Measurements from ENCODE around the gene SPARC. TPM values are rescaled to one million over a fixed set of nuclear protein-coding genes. Genes with fewer than 3 reads are reported as not detected.
A peak's percentile ranks its signal among the peaks of the same experiment; 100 is the strongest.

SPARC gene
- total RNA-seq, 1 donor from 2014 or later = 435 TPM

DNA sequence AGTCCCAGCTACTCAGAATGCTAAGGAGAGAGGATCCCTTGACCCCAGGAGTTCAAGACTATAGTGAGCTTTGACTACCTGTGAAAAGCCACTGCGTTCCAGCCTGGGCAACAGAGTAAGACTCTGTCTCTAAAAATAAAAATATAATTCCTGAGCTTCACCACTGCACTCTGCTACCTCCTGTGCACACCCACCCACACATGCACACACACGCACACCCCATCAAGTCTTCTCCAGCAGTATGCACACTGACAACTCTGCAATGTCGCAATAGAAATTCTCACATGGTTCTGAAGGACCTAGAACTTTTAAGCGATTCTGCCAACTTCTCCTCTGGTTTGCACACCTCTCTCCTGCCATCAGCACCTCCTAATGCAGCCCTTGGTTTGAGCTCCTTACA is 48.1 kb downstream of the SPARC start:
- ATAC-seq (ENCODE audit: poor library complexity) = no peak

DNA sequence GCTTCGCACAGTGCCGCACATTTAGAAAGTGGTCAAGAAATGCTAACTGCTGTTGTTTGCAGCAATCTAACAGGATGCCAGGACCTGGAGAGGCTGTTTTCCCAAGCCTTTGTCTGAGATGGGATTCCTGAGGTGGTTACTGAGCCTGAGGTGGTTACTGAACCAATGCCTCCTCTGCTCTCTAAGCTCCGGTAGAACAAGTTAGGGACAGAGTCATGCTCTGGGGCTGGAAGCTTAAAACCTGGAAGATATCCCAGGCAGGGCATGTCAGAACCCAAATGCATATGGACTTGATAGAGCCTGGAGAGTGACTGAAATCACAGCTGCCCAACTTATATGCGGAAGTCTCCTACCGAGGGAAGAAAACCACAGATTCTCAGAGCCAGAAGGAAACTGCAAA is 49.0 kb downstream of the SPARC start:
- intact Hi-C loops (cut with DNase I) = no loop called here
- no peak for DNase-seq
- ATAC-seq (ENCODE audit: poor library complexity) = no peak

More for the DNA sequence above, 48.1 kb downstream of the SPARC start:
- intact Hi-C loops (cut with DNase I) = no loop called here
- DNase-seq = no peak

DNA sequence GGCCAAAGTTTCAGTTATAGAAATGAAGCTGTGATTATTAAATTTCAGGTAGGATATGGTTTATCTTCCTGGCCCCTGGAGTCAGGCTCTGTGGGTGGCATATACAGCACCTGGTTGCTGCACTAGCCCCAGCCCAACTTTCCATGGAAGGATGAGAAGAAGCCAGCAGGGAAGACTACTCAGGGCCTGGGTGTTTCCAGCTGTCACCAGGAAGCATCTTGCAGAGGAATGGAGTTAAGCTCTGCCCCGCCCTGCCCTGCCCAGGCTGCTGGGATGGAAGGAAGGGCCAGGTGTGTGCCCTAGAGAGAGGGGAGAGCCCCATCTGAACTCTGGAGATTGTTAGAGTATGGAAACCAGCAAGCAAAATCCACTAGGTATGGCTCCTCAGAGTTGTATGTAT is 52.8 kb downstream of the SPARC start:
- ATAC-seq (ENCODE audit: poor library complexity) = no peak
- no peak for DNase-seq
- intact Hi-C loops (cut with DNase I) = no loop called here

DNA sequence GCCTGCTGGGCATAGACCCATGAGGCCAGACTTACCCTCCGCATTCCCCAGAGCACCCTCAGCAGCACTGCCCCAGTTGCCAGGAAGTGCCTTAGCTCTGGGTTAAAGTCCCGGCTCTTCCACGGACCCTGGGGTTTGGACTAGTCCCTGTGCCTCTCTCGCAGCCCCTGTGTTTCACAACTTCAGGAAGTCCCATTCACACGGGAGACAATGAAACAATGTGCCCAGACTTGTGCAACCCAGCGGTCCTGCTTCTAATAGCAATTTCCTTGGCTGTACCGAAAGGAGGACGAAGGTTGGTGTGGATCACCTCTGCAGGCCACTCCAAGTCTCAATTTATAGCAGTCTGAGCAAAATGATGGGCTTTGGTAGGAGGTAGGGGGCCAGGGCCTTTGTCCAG is 53.8 kb downstream of the SPARC start:
- DNase-seq (no peak), ATAC-seq (ENCODE audit: poor library complexity) (no peak)
- intact Hi-C loops (cut with DNase I) = no loop called here

DNA sequence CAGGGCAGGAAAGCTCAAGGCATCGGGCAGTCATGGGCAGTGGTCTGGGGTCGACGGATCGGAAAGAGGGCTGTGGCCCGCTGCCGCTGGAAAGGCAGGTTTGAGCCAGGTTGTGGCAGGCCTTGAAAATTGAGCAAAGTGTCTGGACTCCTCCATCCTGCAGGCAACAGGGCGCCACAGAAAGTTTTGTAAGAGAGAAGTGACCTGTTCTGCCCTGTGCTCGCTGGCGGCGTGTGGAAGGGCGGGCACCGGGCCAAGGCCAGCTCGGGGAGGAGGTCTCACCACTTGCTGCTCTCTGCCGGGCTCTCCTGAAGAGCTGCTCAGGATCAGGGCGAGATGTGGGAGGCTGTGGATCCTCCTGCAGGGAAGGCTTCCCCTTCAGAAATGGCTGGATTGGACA is 54.2 kb downstream of the SPARC start:
- intact Hi-C loops (cut with DNase I) = no loop called here
- DNase-seq (peak; percentile 72), ATAC-seq (ENCODE audit: poor library complexity) (peak; percentile 85)

DNA sequence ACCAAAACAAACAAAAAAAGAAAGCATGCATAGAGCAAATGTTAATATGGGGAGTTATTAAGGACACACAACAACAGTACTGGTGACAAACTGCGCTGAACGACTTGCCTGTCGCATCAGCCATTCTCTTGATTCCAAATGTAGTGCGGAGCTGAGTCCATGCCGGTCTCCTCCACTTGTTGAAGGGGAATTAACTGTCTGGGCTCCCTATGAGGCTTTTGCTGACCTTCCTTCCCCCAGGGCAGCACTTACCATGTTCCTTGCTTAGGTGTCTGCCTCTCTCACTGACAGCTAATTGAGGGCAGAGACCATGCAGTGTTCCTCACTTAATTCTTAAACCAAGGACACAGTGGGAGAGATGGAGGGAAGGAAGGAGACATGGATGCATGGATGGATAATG is 54.8 kb downstream of the SPARC start:
- no peak for ATAC-seq (ENCODE audit: poor library complexity)
- no peak for DNase-seq
- intact Hi-C loops (cut with DNase I) = no loop called here

DNA sequence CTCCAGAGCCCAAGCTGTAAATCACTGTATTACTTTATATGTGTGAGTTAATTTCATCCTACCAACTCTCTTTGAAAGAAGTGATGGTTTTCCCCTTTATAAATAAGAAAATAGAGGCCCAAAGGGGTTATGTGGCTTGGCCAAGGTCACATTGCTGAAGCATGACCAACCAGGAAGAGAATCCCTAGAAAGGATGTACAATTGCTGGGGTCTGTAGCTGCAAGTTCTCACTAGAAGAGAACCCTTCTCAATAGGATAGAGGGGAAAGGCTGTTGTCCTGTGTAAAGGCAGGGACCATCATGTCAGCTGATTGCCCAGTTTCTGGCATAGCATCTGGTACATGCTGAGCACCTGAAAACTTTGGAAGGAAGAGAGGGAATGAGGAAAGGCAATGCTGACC is 56.6 kb downstream of the SPARC start:
- no peak for DNase-seq
- intact Hi-C loops (cut with DNase I) = no loop called here
- no peak for ATAC-seq (ENCODE audit: poor library complexity)

DNA sequence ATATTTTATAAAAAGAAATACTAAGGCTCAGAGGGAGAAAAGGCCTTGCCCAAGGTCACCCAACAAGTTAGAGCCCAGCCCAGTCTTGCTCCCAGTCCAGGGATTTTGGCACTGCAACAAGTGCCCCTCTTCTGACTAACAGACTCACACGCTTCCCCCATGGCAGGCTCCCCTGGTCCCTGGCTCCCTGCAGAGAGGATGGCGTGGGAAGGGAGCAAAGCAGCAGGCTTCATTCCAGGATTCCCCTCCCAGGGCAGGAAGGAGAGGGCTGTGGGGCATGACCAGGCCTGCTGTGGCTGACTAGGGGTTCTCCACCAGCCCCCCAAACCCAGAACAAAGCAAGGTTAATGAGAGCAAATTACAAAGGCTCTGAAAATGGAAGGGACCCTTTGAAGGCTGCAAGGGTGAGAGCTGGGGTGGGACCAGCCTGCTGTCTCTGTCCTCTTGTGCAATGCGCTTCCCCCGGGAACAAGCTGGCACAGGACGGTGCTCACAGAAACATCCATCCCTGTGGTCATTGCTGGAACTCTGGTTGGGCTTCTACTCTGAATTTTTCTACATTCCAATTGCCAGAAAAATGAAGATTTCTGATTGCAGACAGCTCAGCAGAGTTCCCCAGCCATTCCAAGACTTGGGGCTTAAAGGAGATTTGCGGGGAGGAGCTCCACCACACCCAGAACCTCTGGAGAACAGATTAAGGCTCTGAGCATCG is 58.4 kb downstream of the SPARC start:
- peak; percentile 75 for DNase-seq
- intact Hi-C loops (cut with DNase I) = no loop called here
- ATAC-seq (ENCODE audit: poor library complexity) = peak; percentile 39

DNA sequence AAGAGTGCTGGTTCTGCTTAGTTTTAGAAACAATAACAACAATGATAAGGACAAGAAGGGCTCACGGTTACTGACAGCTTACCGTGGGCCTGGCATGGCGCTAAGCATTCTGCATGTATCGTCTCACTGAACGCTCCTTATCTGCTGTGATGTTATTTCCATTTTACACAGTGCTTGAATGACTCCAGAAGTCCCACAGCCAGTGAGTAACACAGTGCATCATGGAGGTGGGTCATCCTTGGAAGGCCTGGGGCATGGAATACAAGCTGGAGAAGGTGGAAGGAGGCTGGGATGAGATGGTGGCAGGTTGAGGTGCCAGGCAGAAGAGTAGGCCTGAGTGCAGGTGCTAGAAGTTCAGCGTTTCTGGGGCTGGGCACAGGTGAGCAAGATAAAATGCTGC is 59.1 kb downstream of the SPARC start:
- ATAC-seq (ENCODE audit: poor library complexity) (peak; percentile 55), DNase-seq (no peak)
- intact Hi-C loops (cut with DNase I) = no loop called here

DNA sequence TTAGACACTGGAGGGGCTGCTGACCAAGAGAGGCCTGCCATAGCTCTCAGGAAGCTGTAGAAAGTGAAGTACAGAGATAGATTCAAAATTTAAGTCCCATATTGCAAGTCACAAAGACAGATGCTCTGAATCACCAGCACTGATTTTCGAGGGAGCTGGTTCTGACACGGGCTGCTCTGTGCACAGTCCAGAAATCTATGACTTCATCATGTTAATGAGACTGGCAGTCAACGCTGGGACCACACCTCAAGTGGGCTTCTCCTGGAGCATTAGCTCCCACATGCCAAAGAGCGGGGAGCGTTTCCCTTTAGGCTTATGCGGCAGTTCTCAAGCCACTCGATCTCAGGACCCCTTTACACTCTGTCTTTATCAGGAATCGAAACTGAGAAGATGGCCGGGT is 61.4 kb downstream of the SPARC start:
- DNase-seq = no peak
- intact Hi-C loops (cut with DNase I) = no loop called here
- ATAC-seq (ENCODE audit: poor library complexity) = no peak

DNA sequence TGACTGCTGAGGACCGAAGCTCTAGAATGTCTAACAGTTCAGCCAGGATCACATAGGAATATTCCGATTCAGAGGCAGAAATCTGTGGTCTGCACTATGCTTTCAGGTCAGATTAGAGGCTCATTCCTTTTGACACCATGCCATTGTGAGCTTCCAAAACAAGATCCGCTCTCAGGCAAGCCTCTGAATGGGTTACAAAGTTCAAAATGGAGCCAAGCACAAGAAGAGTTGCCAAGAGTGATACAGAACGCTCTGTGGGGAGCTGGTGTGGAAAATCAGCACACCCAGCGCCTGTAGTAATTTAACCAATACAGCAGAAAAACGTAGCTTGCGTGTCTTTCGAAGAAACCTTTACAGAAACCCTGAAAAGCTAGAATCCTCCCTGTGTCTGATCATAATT is 62.2 kb downstream of the SPARC start:
- ATAC-seq (ENCODE audit: poor library complexity) (peak; percentile 79), DNase-seq (no peak)
- intact Hi-C loops (cut with DNase I) = no loop called here

DNA sequence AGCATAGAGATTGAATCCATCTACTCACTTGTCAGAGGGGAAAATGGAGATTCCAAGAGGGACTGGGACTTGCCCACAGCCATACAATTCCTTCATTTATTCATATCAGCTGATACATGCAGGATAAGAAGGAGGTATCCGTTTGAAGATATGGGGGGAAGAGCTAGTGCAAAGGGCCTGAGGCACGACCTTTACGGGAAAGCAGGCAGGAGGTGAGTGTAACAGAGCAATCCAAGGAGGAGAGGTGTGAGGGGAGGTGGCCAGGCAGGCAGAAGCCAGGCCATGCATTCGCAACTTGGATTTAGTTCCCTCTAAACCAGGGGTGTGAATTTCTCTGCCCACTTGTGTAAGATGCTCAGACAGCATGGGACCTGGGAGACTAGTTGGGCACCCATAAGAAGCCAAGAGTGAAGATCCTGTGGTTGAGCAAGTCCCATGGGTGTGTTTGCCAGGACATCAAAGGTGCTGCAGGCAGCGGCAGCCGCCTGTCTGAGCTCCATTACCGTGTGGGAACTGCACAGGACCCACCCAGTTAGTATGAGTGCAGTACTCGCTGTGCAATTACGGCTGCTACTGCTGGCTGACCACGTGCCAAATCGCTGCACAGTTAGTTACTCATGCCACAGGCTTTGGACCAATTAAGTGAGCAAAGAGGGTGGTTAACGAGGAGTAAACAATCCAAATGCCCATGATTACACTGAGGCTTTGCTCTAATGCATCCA is 64.2 kb downstream of the SPARC start:
- ATAC-seq (ENCODE audit: poor library complexity) (peak; percentile 42), DNase-seq (peak; percentile 48)
- intact Hi-C loops (cut with DNase I) = no loop called here

DNA sequence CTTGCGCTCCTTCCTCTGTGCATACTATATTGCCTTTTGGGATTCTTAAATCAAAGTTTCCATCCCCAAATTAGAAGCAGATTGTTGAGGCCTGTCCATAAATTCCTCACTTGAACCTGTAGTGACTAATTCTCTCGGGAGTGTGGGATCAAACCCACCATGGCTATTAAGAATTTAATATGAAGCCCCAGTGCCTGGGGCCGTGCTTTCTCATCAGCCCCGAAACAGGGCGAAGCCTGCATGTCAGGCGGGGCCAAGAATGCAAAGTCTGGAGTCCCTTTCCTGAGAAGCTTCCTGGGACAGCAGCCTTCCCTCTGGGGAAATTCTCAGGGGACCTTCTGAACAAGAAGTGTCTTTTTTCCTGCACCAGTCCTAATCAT is 66.3 kb downstream of the SPARC start:
- intact Hi-C loops (cut with DNase I) = no loop called here
- ATAC-seq (ENCODE audit: poor library complexity) (no peak), DNase-seq (no peak)

DNA sequence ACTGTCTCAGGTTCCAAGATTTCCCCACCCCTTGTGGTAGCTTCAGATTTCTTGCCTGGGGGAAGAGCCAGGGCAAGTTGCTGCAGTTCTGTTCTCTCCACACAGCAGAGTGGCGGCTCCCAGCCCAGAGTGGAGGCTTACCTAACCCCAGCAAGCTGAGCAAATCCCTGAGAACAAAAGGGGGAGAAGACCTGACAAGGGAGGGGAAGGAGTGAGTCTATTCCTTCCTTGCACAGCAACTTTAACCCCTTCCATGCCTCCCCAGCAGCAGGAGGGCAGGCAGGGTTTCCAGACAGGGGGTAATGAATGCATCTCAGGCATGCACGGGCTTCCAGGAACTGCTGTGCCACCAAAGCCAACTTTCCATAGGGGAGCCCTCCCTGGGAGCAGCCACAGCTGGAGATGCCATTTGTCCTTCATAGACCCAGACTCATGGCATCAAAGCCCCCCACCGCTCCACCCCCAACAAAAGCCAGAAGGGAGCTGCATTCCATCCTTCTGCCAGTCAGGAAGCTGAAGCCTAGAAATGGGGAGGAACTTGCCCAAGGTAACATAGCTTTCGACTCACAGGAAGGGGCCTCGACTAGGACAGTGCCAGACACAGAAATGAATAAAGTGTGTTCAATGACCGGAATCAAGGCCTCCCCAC is 66.8 kb downstream of the SPARC start:
- ATAC-seq (ENCODE audit: poor library complexity) (no peak), DNase-seq (no peak)
- intact Hi-C loops (cut with DNase I) = no loop called here

DNA sequence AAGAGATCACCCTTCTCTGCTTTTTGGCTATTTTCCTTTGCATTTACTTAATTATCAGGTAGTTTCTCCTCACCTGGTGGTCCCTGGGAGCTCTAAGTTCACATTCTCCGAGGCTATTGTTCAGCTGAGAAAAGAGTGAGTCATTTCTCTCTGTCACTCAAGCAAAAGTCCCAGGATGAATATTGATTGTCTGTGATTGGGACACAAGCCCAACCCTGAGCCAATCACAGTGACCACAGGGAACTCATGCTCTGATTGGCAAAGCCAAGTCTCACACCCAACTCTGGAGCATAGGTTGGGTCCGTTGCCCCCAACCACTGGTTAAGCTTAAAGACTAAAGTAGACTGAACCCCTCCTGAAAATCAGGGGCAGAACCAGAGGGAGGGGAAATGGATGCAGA is 67.8 kb downstream of the SPARC start:
- intact Hi-C loops (cut with DNase I) = no loop called here
- no peak for ATAC-seq (ENCODE audit: poor library complexity)
- no peak for DNase-seq

DNA sequence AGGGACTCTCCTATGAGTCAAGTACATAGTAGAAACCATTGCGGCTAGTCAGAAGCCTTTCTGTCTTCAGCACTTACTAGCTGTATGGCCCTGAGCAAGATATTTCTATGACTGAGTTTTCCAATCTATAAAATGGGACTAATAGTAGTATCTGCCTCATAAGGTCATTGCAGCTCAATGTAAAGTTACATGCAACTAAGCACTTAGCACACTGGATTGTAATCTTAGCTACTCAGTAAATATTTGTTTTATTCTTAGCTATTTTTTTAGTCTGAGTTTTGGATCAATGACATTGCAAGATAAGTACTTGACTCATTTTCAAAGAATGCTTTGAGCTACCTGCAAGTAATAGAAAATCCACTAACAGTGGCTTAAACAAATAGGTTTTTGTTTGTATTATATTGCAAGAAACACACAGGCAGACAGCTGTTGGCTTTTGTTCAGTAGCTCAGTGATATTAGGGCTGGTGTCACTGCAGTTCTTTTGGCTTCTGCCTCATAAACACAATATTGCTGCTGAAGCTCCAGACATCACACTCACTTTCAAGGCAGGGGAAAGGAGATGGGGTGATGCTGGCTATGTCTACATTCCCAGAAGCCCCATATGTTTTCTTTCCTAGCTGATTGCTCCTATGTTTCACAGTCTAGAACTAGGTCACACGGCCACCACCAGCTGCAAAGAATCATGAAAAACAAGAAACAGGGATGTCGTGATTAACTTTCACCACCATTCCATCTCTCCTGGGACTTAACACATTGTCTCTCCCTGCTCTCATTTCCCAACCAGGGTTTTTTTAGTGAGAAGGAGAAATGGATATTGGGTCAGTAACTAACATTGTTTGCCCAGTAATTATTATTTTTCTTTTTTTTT is 68.6 kb downstream of the SPARC start:
- DNase-seq = no peak
- intact Hi-C loops (cut with DNase I) = no loop called here
- no peak for ATAC-seq (ENCODE audit: poor library complexity)

DNA sequence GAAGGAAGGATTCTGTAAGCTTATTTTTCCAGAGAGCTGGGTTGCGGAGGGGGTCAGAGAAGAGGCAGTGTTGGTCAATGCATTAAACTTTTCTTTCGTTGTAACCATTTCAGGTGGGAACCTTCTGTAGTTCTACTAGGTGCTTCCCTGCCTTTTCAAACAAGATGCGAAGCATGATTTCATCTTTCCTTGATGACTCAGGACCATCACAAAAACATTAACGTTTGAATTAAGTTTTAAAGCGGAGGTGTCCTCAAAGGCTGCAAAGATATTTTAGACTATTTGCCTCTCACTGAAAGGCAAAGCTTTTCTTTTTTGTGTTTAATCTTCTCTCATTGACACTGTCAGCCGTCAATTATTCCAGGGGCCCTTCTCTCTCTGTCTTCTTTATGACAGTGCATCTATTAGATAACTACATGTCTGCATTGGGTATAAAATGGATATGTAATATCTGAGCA is 69.3 kb downstream of the SPARC start:
- intact Hi-C loops (cut with DNase I) = no loop called here
- DNase-seq (no peak), ATAC-seq (ENCODE audit: poor library complexity) (no peak)

DNA sequence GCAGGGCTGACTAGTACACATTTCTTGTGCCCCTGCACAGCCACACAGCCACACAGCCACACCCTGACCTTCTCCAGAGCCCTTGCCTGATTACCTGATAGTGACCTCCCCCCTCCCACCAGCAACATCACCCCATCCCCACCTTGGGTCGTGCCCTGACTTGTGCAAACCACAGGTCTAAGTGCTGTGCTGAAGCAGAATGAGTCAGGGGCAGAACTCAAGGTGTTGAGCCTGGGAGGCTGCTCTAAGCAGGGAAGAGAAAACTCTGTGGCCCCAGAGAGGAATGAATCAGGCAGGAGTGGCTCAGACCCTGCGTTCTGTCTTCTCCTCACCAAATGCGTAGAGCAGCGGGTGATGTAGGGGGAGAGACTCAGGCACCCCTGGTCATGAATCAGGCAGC is 71.3 kb downstream of the SPARC start:
- DNase-seq (no peak), ATAC-seq (ENCODE audit: poor library complexity) (no peak)
- intact Hi-C loops (cut with DNase I) = no loop called here

DNA sequence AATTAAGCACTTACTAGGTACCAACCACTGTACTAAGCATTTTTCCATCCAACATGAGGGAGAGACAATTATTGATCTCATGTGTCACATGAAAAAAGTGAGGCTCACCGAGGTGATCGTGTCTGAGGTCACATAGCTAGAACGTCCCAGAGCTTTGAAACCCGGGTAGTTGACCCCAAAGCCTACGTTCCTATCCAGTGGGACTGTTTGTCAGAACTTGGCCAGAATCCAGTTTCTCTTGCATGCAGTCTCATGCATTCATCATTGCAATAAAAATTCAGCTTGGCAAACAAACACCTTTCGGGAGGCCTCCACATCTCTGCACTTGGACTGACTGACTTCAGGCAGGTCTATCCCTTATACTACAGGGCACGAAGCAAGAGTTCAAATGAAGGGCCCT is 72.2 kb downstream of the SPARC start:
- intact Hi-C loops (cut with DNase I) = no loop called here
- ATAC-seq (ENCODE audit: poor library complexity) = no peak
- DNase-seq = no peak
